Stimulated activated naive CD4-positive, alpha-beta T cell treated with Interleukin-2 at 50 U/mL for 16 hours (primary cell): ENCODE results near the gene IL21R.
A peak's percentile ranks its signal among the peaks of the same experiment; 100 is the strongest.
"Not testable (repeated sequence)": the region's sequence is repeated elsewhere in the genome, so short reads cannot be mapped to it uniquely, and the experiment has no call there.

Experiments used
- DNase-seq: peaks from one replicate; lab custom pipeline; 2025; lab: John Stamatoyannopoulos, UW

Gene IL21R

DNA sequence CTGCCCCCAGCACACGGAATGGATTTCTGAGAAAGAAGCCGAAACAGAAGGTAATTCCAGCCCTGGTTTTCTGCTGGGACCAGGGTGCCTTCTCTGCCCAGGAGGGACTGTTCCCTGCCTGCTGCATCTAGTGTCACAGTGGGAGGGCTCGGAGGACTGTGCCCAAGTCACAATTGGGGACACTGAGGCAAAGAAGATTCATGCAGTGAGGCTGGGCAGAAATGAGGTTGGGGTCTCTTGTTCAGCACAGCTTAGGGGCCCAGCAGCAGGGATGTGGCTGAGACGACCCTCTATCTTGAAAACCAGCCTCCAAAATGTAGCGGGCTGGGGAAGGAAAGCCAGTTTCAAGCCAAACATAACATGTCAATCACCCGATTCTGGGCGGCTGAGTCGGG, 592 bp downstream of the IL21R start:
- DNase-seq, result no peak

DNA sequence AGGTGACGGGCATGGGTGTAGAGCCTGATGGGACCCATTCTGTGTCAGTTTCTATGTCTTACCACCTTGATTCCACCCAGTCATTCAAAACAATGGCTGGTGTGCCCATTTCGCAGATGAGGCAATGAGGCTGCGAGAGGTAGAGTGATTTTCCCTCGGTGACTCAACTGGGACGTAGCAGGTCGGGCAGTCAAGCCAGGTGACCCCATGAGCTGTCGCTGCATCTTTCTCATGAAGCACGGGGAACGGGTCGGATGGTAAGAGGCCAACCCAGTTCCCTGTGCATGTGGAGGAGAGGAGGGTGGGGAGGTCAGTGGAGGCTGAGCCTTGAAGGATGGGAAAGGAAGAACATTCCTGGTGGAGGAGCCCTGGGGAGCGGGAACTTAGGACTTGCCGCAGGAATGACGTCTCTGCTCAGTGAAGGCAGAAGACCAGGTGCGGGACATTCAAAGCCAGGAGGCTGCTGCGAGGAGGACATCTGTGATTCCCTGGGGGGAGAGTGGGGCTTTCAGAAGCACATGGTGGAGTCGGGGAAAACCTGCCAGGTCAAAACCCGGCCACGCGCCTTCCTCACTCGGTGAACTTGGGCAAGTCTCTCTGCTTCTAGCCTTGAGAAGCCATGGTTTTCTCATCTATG, 1.1 kb downstream of the IL21R start:
- DNase-seq, result peak; percentile 47

- DNase-seq, result no peak
These were observed 1.6 kb downstream of the IL21R start for GRCh38 chr16:27403601-27403992.

DNA sequence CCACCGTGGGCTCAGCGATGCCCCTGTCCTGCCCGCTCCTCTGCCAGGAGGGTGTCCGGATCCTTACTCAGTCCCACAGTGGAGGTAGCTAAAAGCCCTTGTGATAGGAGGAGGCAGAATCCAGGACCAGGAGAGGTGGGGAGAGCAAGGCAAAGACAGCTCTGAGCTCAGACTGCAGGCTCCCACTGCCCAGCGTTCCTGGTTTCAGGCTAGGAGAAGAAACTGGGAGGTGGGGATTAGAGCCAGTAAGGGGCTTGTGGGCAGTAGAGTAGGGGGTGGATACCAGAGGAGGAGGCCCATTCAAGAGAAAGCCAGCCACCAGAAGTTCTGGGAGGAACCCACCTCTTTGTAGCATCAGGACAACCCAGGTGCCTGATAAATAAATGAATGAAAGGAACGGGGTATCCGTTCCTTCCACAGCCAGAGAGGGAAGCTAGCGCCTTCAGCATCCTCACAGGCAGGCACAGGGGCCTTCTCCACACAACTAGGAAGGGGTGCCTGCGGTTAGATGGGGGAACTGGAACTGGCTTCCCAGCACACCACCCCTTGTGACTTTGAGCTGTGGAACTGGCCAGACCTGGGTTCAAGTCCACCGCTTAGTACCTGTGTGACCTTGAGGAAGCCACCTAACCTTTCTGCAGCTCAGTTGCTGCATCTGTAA, 2.3 kb downstream of the IL21R start:
- peak; percentile 7 for DNase-seq

DNA sequence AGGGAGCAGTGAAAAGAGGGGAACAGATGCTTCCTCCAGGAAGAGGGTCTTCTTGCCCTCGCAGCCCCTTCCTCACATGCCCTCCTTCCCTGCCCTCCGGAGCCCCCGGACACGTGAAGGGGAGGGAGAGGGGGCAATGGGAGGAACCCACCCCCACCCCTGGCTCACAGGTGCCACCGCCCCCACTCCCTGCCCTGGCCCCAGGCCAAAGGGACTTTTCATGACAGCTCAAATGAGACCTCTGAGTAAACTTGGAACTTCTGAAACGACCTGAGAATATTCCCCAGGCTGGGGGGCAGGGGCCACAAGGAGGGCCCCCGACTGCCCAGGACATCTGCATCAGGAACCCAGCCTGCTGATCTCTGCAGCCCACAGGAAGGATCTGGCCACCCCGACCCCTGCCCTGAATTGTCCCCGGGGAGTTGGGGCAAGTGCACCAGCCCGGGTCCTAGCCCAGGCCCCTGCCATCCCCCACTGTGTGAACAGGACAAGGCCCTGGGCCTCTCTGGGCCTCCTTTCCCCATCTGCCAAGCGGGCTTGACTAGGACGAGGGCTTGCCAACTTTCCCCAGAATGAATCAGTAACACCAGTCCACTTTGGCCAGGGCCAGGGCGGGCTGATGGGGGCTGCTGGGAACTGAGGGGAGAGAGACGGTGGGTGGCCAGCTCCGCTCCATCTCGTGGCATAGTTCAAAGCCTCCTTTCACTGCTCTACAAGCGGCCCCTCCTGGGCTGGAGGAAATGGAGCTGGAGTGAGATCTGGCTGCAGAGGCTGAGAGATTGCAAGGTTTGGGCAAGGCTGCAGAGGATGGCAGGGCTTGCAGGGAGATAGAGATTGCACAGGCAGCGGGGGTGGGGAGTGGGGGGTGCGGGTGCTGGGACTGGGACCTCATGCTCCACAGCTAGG, 3.8 kb downstream of the IL21R start:
- peak; percentile 78 for DNase-seq

DNA sequence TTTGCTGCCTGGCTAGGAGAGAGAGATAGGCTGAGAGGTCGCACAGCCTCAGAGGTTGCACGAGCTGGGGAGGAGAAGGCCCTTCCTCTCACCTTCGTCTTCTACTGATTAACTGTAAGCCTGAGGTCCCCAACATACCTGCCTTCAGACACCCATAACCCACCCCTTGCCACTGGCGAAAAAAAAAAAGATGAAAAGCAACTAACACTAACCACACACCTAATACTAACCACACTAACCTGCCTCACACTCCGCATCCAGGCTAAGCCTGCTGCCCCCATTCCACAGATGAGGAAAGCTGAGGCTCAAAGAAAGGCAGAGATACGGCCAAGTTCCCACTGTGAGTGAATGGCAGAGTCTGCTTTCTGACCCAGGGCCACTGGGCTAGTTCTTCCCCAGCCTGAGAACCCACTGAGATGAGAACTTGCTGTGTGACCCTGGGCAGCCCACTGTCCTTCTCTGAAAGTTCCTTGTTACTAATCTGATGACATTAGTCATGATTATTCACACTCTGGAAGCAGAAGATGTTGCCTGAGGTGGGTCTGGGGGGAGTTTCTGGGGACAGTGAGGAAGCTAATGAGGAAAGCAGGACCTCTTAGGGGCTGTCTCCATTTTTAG, 4.6 kb downstream of the IL21R start:
- no peak for DNase-seq

DNA sequence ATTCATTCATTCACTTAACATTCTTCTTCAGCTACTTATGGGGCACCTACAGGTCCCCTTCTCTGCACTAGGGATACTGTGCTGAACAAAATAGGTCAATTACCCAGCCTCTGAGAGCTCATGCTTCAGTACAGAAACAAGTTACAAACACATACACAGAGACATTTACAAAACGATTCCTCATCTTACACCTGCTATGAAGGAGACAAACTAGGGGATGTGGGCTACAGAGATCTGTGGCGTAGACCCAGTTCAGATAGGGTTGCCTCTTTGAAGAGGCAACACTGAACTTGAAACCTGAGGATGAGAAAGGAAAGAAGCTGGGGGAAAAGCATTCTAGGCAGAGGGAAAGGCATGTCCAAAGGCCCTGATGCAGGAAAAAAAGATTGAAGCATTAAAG, 5.2 kb downstream of the IL21R start:
- no peak for DNase-seq

GRCh38 chr16:27408012-27408601, 6.1 kb downstream of the IL21R start:
- peak; percentile 39 for DNase-seq

DNA sequence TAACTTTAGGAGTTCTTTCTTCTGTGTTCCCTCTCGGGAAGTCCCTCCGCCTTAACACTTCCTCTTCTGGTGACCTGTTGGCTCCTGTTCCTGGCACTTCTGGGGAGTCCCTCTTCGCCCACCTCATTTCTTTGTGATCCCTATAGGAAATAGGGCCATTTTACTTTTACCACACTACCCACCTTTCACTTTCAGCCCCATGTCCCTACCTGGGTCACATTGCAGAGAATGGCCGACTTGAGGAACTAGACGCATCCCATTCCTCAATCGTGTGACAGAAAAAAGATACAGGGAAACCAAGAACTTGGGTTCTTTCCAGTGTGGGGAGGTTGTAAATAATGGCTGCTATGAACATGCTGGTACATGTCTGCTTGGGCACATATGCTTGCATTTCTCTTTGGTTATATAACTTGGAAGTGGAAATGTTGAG, 6.6 kb downstream of the IL21R start:
- DNase-seq, result no peak

GRCh38 chr16:27409958-27410357, 8.0 kb downstream of the IL21R start:
- not testable (repeated sequence) for DNase-seq

DNA sequence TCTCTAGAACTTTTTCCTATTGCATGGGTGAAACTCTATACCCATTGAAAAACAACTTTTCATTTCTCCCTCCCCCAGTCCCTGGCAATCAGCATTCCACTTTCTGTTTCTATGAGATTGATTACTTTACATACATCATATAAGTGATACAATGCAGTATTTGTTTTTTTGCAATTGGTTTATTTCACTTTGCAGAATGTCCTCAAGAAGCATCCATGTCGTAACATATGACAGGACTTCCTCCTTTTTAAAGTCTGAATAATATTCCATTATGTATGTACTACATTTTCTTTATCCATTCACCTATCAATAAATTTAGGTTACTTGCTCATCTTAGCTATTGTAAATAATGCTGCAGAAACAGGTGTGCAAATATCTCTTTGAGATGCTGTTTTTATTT, 8.8 kb downstream of the IL21R start:
- DNase-seq, result no peak

DNA sequence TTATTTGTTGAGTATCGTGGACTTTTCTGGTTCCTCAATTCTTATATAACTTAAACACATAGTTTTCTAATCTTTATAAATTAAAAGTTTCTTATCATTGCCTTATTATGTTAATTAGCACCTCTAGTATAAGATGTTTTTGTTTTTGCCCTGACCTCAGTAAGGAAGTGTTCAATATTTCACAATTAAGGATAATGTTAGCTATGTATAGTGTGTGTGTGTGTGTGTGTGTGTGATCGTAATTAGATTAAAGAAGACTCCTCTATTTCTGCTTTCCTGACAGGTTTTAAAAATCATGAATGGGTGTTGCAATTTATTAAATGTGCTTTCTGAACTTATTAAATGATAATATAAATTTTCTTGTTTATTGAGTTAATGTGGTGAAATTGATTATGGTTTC, 12.0 kb downstream of the IL21R start:
- DNase-seq, result no peak

DNA sequence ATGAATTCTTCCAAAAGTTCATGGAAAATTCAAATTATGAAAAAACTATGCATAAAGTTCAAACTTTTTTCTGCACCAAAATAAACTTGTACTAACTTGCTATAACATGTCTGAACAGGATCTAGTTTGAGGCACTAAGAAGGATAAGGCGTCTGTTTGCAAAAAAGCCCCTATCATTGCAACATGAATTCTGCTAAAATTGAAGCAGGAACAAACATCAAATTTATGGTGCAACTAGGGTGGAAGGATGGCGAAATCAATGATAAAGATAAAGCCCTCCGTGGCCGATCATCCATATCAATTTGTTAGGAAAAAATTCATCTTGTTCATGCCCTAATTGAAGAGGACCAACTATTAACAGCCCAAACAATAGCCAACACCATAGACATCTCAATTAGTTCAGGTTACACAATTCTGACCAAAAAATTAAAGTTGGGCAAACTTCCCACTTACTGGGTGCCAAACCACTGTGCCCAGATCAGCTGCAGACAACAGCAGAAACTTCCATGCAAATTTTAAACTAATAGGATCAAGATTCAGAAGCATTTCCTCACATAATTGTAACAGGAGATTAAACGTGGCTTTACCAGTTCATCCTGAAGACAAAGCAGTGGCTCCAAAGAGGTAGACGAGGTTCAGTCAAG, 12.9 kb downstream of the IL21R start:
- DNase-seq, result no peak

GRCh38 chr16:27417047-27417671, 15.2 kb downstream of the IL21R start:
- no peak for DNase-seq

GRCh38 chr16:27421961-27422740, 20.2 kb downstream of the IL21R start:
- DNase-seq, result no peak

GRCh38 chr16:27424772-27425498, 23.0 kb downstream of the IL21R start:
- DNase-seq, result no peak

DNA sequence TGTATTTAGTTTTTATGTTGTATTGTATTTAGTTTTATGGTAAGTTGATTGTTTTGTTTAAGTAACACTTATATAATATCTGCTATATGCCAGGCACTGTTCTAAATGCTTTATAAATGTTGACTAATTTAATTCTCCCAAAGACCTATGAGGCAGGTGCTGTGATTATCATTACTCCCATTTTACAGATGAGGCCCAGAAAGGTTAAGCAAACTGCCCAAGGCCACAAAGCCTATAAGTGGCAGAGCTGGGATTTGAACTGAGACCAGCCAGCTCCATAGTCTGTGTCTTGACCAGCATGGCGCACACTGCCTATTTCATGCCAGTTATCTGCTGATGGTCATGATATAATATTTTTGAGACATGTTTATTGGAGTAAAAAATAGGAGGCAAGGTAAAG, 24.0 kb downstream of the IL21R start:
- DNase-seq, result no peak

DNA sequence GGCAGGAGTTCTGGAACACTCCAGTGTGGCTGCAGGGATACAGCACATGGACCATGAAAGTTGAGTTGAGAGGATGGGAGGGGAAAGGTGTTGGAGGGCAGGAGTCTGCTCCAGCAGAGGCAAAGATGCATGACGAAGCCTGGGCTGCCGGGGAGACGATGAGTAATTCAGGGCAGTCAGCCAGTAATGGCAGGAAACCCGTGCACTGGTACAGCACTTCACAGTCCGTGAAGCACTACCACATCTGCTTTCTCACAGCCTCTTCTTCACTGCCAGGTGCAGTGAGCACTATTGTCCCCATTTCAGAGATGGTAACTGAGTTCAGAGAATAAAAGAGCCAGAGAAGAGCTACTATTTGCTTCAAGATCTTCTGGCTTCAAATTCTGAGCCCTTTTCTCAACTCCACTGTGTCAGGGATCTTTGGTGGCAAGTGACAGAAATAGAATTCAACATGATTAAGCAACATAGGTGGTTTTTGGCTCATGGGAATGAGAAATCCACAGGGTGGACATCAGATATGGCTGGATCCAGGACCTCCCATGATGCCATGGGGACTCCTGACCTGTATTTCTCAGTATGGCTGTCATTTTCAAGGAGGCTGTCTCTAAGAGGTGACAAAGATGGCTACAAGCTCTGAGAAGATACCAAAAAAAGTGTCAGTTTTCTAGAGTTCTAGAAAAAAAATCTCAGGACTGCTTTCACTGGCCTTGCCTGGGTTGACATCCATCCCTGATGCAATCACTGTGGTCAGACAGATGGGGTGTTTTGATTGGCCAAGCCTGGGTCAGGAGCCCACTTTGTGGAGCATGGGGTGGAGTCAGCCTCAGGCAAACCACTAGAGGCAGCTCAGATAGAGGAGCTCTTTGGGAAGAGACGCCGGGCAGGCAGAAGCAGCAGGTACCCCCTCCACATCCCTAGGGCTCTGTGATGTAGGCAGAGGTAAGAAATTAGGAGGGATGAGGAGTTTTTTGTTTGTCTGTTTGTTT, 24.7 kb downstream of the IL21R start:
- peak; percentile 55 for DNase-seq
